ENCODE data around the gene NCEH1.

The NCEH1 gene

GRCh38 chr3:172646439-172647015, 64.3 kb downstream of the NCEH1 start:
- no peak for DNase-seq (ENCODE audit: low read depth in 2 of 2)

- DNase-seq (ENCODE audit: low read depth in 2 of 2) = no peak
Measured at GRCh38 chr3:172644258-172644657, 66.6 kb downstream of the NCEH1 start.

- DNase-seq (ENCODE audit: low read depth in 2 of 2) = no peak
Measured at GRCh38 chr3:172643506-172644179, 67.2 kb downstream of the NCEH1 start.

- DNase-seq (ENCODE audit: low read depth in 2 of 2) = no peak
Measured at GRCh38 chr3:172641291-172641690, 69.6 kb downstream of the NCEH1 start.

- DNase-seq (ENCODE audit: low read depth in 2 of 2) = no peak
Measured at GRCh38 chr3:172640751-172641150, 70.1 kb downstream of the NCEH1 start.

GRCh38 chr3:172635588-172635987, 75.3 kb downstream of the NCEH1 start:
- DNase-seq (ENCODE audit: low read depth in 2 of 2) = no peak

- no peak for DNase-seq (ENCODE audit: low read depth in 2 of 2)
Measured at GRCh38 chr3:172634948-172635347, 75.9 kb downstream of the NCEH1 start.

GRCh38 chr3:172630316-172630715, 80.6 kb downstream of the NCEH1 start:
- no peak for DNase-seq (ENCODE audit: low read depth in 2 of 2)

GRCh38 chr3:172629470-172629869, 81.4 kb downstream of the NCEH1 start:
- DNase-seq (ENCODE audit: low read depth in 2 of 2) = no peak

GRCh38 chr3:172627057-172627809, 83.6 kb downstream of the NCEH1 start:
- DNase-seq (ENCODE audit: low read depth in 2 of 2) = no peak

GRCh38 chr3:172626021-172626640, 84.7 kb downstream of the NCEH1 start:
- no peak for DNase-seq (ENCODE audit: low read depth in 2 of 2)

GRCh38 chr3:172625404-172625803, 85.5 kb downstream of the NCEH1 start:
- DNase-seq (ENCODE audit: low read depth in 2 of 2) = no peak

GRCh38 chr3:172624999-172625398, 85.9 kb downstream of the NCEH1 start:
- DNase-seq (ENCODE audit: low read depth in 2 of 2) = no peak

- DNase-seq (ENCODE audit: low read depth in 2 of 2) = peak in 1 of 2 experiments; percentile 25
Measured at GRCh38 chr3:172622916-172623700, 87.8 kb downstream of the NCEH1 start.

- DNase-seq (ENCODE audit: low read depth in 2 of 2) = no peak
Measured at GRCh38 chr3:172622156-172622555, 88.7 kb downstream of the NCEH1 start.

GRCh38 chr3:172617976-172618375, 92.9 kb downstream of the NCEH1 start:
- DNase-seq (ENCODE audit: low read depth in 2 of 2) = no peak

GRCh38 chr3:172617013-172617706, 93.7 kb downstream of the NCEH1 start:
- DNase-seq (ENCODE audit: low read depth in 2 of 2) = no peak

GRCh38 chr3:172616031-172616461, 94.8 kb downstream of the NCEH1 start:
- DNase-seq (ENCODE audit: low read depth in 2 of 2) = no peak

GRCh38 chr3:172615296-172615695, 95.6 kb downstream of the NCEH1 start:
- DNase-seq (ENCODE audit: low read depth in 2 of 2) = no peak

- DNase-seq (ENCODE audit: low read depth in 2 of 2) = no peak
Measured at GRCh38 chr3:172614340-172615274, 96.3 kb downstream of the NCEH1 start.

Data from stimulated activated CD4-positive, alpha-beta T cell treated with anti-CD3 and anti-CD28 coated beads, Interleukin-12 subunit alpha, Interleukin-12 subunit beta, amount 100 ng/mL, for 24 hours (primary cell).